SK-N-SH treated with all-trans-retinoic acid at 6 μM for 48 hours (cell line): ENCODE data around the gene CD86.

Experiments used
- RARB ChIP-seq: fragments of 250-450 bp; sonication (Bioruptor Pico); IDR thresholded peaks from 2 replicates; pipeline ENCODE4 v1.8.0; 2021; ENCODE audit warnings: mild to moderate bottlenecking, moderate library complexity
- TOX ChIP-seq: fragments of 250-450 bp; sonication (Bioruptor Pico); IDR thresholded peaks from 2 replicates; pipeline ENCODE4 v1.8.0; 2021; ENCODE audit warnings: mild to moderate bottlenecking, moderate library complexity, borderline replicate concordance
- ZFP3 ChIP-seq: fragments of 250-450 bp; sonication (Bioruptor Pico); IDR thresholded peaks from 2 replicates; pipeline ENCODE4 v1.5.0; 2020; ENCODE audit warnings: mild to moderate bottlenecking, moderate library complexity

DNA sequence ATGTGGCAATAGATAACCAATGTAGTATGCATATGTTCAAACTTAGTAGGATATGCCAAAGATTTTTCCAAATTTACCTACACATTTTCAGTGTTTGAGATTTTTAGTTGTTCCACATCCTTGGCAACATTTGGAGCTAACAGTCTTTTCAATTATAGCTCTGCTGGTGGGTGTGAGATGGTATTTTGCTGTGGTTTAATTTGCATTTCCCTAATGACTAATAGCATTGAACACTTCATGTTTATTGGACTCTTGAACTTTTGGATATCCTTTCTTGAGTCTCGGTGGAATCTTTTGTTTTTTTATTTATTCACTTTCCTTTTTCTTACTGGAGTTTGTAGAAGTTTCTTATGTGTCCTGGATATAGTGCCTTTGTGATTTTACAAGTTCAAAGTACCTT lies 22.1 kb upstream of the CD86 start:
- no peak for TF ChIP-seq ZFP3
- no peak for TF ChIP-seq RARB (CRISPR knock-in tag)
- TF ChIP-seq TOX: no peak
